Activated CD8-positive, alpha-beta T cell treated with anti-CD3 and anti-CD28 coated beads, Interleukin-2, amount 10 ng/mL, durations not matched to agents 7 days and 5 days (primary cell): ENCODE data around the gene TTC28. TPM values are rescaled to one million over a fixed set of nuclear protein-coding genes. Genes with fewer than 3 reads are reported as not detected.
"Not testable (repeated sequence)": the region's sequence is repeated elsewhere in the genome, so short reads cannot be mapped to it uniquely, and the experiment has no call there.

ENCODE experiments used
- ATAC-seq: fragments of 150-1000 bp; cut with Tn5 transposase; one replicate; pipeline ENCODE4 v1.10.0; 2021; ENCODE audit warnings: moderate library complexity
- CTCF ChIA-PET: fragments of 350-600 bp; sonication (Branson Sonifier 250); formaldehyde crosslinking; loops from one replicate; lab custom pipeline; 2021; ENCODE audit warnings: antibody characterized with exemption; lab: Charles Lee
- POLR2A ChIA-PET: fragments of 350-600 bp; sonication (Branson Sonifier 250); formaldehyde crosslinking; loops from one replicate; lab custom pipeline; 2021; ENCODE audit warnings: antibody characterized with exemption; lab: Charles Lee
- DNase-seq: peaks from one replicate; pipeline ENCODE4 v3.0.0-alpha.2; 2020
- H3K27ac Mint-ChIP-seq: one replicate; pipeline ENCODE4 v1.8.0; 2021; ENCODE audit warnings: mild to moderate bottlenecking, mixed read lengths
- H3K27me3 Mint-ChIP-seq: one replicate; pipeline ENCODE4 v1.8.0; 2021; ENCODE audit warnings: low read depth, mixed read lengths
- H3K36me3 Mint-ChIP-seq: one replicate; pipeline ENCODE4 v1.8.0; 2021; ENCODE audit warnings: low read depth, mixed read lengths
- H3K4me1 Mint-ChIP-seq: one replicate; pipeline ENCODE4 v1.8.0; 2021; ENCODE audit warnings: low read depth, mixed read lengths
- H3K4me3 Mint-ChIP-seq: one replicate; pipeline ENCODE4 v1.8.0; 2021; ENCODE audit warnings: mild to moderate bottlenecking, mixed read lengths
- H3K9me3 Mint-ChIP-seq: one replicate; pipeline ENCODE4 v1.8.0; 2022; ENCODE audit warnings: mixed read lengths; ENCODE audit not compliant: insufficient read depth
- total RNA-seq, 2 experiments: library from RNA; stranded (reverse); gene quantifications; one replicate each; pipeline ENCODE4 v1.2.3, GENCODE V29; 2021

TTC28 gene
- total RNA-seq, 2 experiments from 2014 or later: 0.18 to 0.23 TPM

DNA sequence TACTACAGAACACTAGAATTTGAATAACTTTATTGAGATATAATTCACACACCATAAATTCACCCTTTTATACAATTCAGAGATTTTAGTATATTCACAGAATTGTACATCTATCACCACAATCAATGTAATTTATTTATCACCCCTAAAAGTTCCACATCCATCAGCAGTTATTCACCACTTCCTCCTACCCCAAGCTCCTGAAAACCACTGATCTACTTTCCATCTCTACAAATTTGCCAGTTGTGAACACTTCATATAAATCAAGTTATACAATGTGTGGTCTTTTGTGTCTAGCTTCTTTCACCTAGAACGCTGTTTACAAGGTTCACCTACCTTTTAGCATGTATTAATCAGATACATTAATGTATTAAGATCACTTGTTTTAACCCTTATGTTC is 179.6 kb downstream of the TTC28 start:
- ChIA-PET CTCF (no interaction called here), POLR2A (no interaction called here)
- Mint-ChIP-seq H3K27me3 (peaks cover 26% of the 10 kb centered on the region), H3K4me1 (no peaks in the 10 kb centered on the region), H3K4me3 (no peak overlapping the region), H3K36me3 (no peaks in the 10 kb centered on the region), H3K9me3 (no peaks in the 10 kb centered on the region), H3K27ac (no peak overlapping the region)
- ATAC-seq (no peak), DNase-seq (no peak)

DNA sequence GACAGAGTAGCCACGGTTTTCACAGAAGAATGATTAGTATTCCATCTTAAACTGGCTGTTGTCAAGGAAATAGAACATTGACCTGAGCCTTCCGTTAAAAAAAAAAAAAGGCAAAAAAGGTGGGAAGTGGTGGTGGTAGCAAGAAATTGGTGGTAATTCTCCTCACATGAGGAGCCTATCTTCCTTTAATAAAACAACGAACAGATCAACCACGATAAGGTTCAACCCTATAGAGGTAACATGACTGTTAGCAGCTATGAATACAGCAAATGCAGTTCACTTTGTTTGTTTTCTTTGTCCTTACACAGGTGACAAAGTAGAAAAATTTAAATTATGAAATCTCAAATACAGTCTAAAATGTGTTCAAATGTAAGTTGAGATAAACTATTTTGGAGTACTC is 181.6 kb downstream of the TTC28 start:
- ChIA-PET CTCF (no interaction called here), POLR2A (no interaction called here)
- H3K27me3 Mint-ChIP-seq: peaks cover 33% of the 10 kb centered on the region
- no peaks in the 10 kb centered on the region for H3K9me3 Mint-ChIP-seq
- ATAC-seq (no peak), DNase-seq (no peak)
- no peak overlapping the region for H3K4me3 Mint-ChIP-seq
- no peaks in the 10 kb centered on the region for H3K4me1 Mint-ChIP-seq
- H3K36me3 Mint-ChIP-seq: no peaks in the 10 kb centered on the region
- H3K27ac Mint-ChIP-seq: no peak overlapping the region

DNA sequence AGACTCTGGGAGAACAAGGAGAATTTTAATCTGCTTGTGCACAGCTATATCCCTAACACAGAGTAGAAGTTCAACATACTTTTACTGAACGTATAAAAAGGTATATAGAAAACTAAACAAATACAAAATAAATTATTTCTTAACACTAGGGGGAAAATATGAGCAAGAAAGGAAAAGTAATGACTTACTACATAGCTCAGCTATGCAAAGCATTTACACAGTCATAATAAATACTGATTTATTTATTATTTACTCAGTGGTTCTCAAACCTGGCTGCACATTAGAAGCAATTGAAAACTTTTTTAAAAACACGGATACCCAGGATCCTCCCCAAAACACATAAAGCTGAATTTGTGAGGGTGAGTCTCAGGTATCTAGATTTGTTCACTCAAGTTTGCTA is 182.5 kb downstream of the TTC28 start:
- Mint-ChIP-seq H3K9me3 (no peaks in the 10 kb centered on the region), H3K27me3 (peaks cover 35% of the 10 kb centered on the region), H3K4me3 (no peak overlapping the region), H3K27ac (no peak overlapping the region), H3K4me1 (no peaks in the 10 kb centered on the region), H3K36me3 (no peaks in the 10 kb centered on the region)
- ChIA-PET POLR2A (interaction anchor here (0.7 kb wide), 1 partner anchor 16 kb away, joined by 4 read pairs; no protein-coding TSS in a partner anchor), CTCF (no interaction called here)
- no peak for DNase-seq
- no peak for ATAC-seq

DNA sequence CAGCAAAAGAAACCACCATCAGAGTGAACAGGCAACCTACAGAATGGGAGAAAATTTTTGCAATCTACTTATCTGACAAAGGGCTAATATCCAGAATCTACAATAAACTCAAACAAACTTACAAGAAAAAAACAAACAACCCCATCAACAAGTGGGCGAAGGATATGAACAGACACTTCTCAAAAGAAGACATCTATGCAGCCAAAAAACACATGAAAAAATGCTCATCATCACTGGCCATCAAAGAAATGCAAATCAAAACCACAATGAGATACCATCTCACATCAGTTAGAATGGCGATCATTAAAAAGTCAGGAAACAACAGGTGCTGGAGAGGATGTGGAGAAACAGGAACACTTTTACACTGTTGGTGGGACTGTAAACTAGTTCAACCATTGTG is 188.4 kb downstream of the TTC28 start:
- H3K4me1 Mint-ChIP-seq, H3K36me3 Mint-ChIP-seq, H3K4me3 Mint-ChIP-seq, POLR2A ChIA-PET, H3K9me3 Mint-ChIP-seq, DNase-seq, H3K27ac Mint-ChIP-seq, ATAC-seq, CTCF ChIA-PET: not testable (repeated sequence)
- peaks cover 22% of the 10 kb centered on the region for H3K27me3 Mint-ChIP-seq

DNA sequence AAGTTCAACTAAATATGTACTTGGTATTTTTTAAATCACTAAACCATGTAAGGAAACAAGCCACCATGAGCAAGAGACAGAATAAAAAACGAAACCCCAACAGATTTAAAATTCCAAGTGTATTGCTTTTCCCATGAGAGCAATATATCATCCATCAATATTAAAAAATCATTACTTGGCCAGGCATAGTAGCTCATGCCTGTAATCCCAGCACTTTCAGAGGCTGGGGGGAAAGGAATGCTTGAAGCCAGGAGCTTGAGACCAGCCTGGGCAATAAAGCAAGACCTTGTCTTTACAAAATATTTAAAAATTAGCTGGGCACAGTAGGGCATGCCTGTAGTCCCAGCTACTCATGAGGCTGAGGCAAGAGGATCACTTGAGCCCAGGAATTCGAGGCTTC is 190.8 kb downstream of the TTC28 start:
- no peak overlapping the region for H3K27ac Mint-ChIP-seq
- ATAC-seq: no peak
- H3K36me3 Mint-ChIP-seq: no peaks in the 10 kb centered on the region
- H3K4me3 Mint-ChIP-seq: no peak overlapping the region
- H3K27me3 Mint-ChIP-seq: peaks cover 14% of the 10 kb centered on the region
- ChIA-PET POLR2A (no interaction called here), CTCF (no interaction called here)
- H3K9me3 Mint-ChIP-seq: no peaks in the 10 kb centered on the region
- no peak for DNase-seq
- no peaks in the 10 kb centered on the region for H3K4me1 Mint-ChIP-seq

DNA sequence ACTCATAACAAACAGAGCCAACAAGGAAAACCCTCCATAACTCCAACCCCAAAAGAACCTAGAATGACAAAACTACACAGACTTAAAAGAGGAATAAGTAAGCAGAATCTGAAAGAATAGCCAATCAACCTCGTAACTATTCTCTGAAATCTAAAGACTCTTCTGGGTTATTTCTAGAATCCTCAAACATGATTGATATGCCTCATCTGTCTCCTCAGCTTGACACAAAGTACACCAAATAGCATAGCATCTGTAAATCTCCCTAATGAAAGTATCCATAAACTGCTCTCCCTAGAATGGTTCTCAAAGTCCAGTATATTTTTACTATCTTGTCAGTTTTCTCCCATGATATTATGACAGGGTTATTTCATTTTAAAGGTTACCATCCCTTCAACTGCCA is 195.0 kb downstream of the TTC28 start:
- H3K4me1 Mint-ChIP-seq: no peaks in the 10 kb centered on the region
- no peaks in the 10 kb centered on the region for H3K9me3 Mint-ChIP-seq
- H3K27me3 Mint-ChIP-seq: peaks cover 10% of the 10 kb centered on the region
- no peak overlapping the region for H3K4me3 Mint-ChIP-seq
- H3K27ac Mint-ChIP-seq: no peak overlapping the region
- ChIA-PET CTCF (interaction anchor here (1.4 kb wide), 1 partner anchor 12 kb away, joined by 3 read pairs; no protein-coding TSS in a partner anchor), POLR2A (no interaction called here)
- no peaks in the 10 kb centered on the region for H3K36me3 Mint-ChIP-seq
- ATAC-seq (no peak), DNase-seq (no peak)

DNA sequence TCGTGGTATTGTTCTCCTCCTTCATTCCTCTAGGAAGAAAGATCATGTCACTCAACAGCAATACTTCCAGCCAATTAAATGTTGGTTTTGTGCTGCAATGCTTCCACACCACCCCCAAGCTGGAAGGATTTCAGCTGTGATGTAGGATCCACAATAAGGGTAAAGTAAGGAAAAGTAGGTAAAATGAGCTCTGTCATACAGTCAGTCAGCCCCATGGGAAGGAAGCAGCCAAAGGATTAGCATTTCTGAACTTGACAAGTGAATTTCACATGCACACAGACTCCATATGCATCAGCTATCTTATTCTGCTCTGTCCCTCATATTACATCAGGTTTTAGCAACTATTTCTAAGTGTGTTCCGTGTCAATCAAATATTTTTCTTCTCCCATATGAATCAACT is 197.9 kb downstream of the TTC28 start:
- ChIA-PET POLR2A (no interaction called here), CTCF (no interaction called here)
- H3K9me3 Mint-ChIP-seq: no peaks in the 10 kb centered on the region
- ATAC-seq: no peak
- H3K4me1 Mint-ChIP-seq: no peaks in the 10 kb centered on the region
- no peak overlapping the region for H3K4me3 Mint-ChIP-seq
- H3K27ac Mint-ChIP-seq: no peak overlapping the region
- no peaks in the 10 kb centered on the region for H3K36me3 Mint-ChIP-seq
- peaks cover 21% of the 10 kb centered on the region for H3K27me3 Mint-ChIP-seq
- DNase-seq: no peak

DNA sequence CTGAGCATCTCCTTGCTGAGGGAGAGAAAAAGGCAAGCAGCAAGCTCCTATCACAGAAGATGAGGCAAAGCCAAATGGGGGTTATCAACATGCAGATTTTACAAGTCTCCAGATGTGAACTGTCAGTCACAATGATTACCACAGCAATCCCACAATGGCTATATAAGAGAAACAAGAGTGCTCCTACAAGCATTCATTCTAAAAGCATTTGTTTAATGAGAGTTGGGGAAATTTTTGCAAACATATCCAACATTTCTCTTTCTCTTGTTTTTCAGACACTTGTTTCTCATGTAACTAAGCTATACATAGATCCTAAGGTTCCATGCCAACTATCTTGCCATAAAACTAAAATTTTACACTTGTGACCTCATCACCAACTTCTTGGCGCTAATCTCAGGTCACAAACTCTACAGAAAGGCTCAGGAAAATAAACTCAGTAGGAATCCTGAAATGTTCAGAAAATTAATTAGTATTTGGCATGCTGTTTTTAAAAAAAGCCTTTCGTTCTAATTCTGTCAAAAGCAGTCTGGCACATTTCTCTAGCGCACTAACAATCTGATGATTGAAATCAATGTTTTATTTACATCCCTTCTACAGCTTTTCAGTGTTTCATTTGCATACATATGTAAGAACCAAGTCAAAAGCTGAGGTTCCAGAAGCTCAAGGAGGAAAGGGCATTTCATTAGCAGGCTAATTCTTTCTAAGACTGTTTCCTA is 199.5 kb downstream of the TTC28 start:
- CTCF ChIA-PET: no interaction called here
- Mint-ChIP-seq H3K36me3 (no peaks in the 10 kb centered on the region), H3K9me3 (no peaks in the 10 kb centered on the region), H3K27me3 (peaks cover 21% of the 10 kb centered on the region), H3K27ac (no peak overlapping the region), H3K4me3 (no peak overlapping the region), H3K4me1 (no peaks in the 10 kb centered on the region)
- no peak for ATAC-seq
- DNase-seq: no peak
- POLR2A ChIA-PET: no interaction called here

DNA sequence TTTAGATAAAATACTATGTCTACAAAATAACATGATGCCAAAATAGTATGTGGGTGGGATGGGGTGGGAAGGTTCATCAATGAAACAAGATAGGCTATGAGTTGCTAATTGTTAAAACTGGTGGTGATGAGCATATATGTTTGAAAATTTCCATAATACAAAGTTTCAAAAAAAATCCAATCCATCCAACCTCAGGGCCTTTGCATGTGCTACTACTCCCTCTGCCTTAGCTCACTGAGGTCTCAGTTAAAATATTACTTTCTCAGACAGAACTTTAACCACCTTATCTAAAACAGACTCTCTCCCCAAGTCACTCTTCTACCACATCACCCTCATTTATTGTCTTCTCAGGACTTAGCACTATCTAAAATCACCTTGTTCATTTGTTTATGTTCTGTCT is 201.1 kb downstream of the TTC28 start:
- ATAC-seq (no peak), DNase-seq (no peak)
- Mint-ChIP-seq H3K36me3 (no peaks in the 10 kb centered on the region), H3K4me3 (no peak overlapping the region), H3K4me1 (no peaks in the 10 kb centered on the region), H3K27me3 (peaks cover 23% of the 10 kb centered on the region), H3K9me3 (no peaks in the 10 kb centered on the region), H3K27ac (no peak overlapping the region)
- POLR2A ChIA-PET: no interaction called here
- CTCF ChIA-PET: no interaction called here

DNA sequence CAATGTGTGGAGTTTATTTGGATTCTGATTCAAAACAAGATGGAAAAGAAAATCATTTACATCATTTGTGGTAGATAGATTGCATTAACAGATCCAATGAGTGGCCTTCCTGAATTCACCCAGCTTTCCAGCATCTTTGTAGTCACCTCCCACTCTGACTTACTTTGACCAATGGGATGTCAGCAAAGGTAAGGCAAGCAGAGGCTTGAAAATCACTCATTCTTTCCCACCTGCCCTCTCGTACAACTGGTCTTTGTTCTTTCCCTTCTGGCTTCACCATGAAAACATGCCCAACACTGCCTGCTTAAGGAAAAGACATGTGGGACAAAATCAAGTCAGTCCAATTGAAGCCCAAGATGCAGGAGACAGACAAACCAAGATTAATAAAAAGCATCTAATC is 202.1 kb downstream of the TTC28 start:
- peaks cover 24% of the 10 kb centered on the region for H3K27me3 Mint-ChIP-seq
- ATAC-seq: no peak

DNA sequence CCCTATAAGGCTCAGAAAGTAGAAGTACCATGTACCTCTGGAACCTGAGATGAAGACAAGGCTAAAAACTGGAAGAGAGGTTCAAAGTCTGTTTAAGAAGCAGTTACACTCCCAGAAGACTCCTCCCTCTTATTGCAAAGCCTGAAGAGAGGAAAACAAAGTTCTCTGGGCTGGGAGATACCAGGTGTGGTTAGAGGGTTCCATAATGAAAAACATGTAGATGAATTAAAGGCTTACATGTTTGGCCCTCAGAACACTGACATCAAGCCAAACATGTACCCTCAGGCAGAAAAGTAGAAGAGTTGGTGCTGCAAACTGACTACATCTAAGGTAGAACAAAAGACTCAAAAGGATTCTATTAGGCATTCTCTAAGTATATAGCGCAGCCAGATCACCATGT is 205.3 kb downstream of the TTC28 start:
- POLR2A ChIA-PET: no interaction called here
- no peaks in the 10 kb centered on the region for H3K9me3 Mint-ChIP-seq
- H3K36me3 Mint-ChIP-seq: no peaks in the 10 kb centered on the region
- DNase-seq: no peak
- CTCF ChIA-PET: no interaction called here
- no peak for ATAC-seq
- no peak overlapping the region for H3K4me3 Mint-ChIP-seq
- no peak overlapping the region for H3K27ac Mint-ChIP-seq
- no peaks in the 10 kb centered on the region for H3K4me1 Mint-ChIP-seq
- peaks cover 29% of the 10 kb centered on the region for H3K27me3 Mint-ChIP-seq

More for the DNA sequence above, 202.1 kb downstream of the TTC28 start:
- CTCF ChIA-PET: no interaction called here
- Mint-ChIP-seq H3K9me3 (no peaks in the 10 kb centered on the region), H3K4me3 (no peak overlapping the region), H3K27ac (no peak overlapping the region), H3K36me3 (no peaks in the 10 kb centered on the region), H3K4me1 (no peaks in the 10 kb centered on the region)
- DNase-seq: no peak
- POLR2A ChIA-PET: interaction anchor here (0.6 kb wide), 1 partner anchor 1330 kb away, joined by 3 read pairs; no protein-coding TSS in a partner anchor

DNA sequence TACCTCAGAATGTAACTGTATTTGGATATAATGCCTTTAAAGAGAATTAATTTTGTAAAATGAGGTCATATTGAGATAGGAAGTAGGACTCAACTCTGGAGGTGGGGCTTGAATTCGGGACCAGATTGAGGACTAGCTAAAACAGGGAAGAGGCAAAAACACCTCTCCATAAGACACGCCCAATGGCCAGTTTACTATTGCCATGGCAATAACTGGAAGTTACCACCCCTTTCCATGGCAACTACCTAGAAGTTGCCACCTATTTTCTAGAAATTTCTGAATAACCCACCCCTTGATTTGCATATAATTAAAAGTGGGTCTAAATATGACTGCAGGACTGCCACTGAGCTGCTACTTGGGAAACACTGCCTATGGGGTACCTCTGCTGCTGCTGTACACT is 206.4 kb downstream of the TTC28 start:
- CTCF ChIA-PET: no interaction called here
- DNase-seq (no peak), ATAC-seq (no peak)
- Mint-ChIP-seq H3K4me3 (no peak overlapping the region), H3K27me3 (peaks cover 26% of the 10 kb centered on the region), H3K9me3 (no peaks in the 10 kb centered on the region), H3K36me3 (no peaks in the 10 kb centered on the region), H3K27ac (no peak overlapping the region), H3K4me1 (no peaks in the 10 kb centered on the region)
- POLR2A ChIA-PET: no interaction called here

DNA sequence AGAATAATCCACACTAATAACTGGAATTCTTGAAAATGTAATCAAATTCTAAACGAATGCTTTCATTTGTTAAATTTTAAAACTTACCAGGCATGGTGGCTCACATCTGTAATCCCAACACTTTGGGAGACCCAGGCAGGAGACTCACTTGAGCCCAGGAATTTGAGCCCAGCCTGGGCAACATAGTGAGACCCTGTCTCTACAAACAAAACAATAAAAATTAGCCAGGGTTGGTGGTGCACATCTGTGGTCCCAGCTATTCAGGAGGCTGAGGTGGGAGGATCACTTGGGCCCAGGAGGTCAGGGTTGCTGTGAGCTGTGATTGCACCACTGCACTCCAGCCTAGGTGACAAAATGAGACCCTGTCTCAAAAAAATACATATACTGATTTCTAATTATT is 212.6 kb downstream of the TTC28 start:
- H3K9me3 Mint-ChIP-seq, H3K27ac Mint-ChIP-seq, POLR2A ChIA-PET, H3K36me3 Mint-ChIP-seq, DNase-seq, ATAC-seq, H3K4me1 Mint-ChIP-seq, H3K4me3 Mint-ChIP-seq, CTCF ChIA-PET: not testable (repeated sequence)
- peaks cover 15% of the 10 kb centered on the region for H3K27me3 Mint-ChIP-seq
